Left colon (tissue), 2 donors: Measurements from ENCODE around the gene TWIST2. TPM values are rescaled to one million over a fixed set of nuclear protein-coding genes. Genes with fewer than 3 reads are reported as not detected.

Source experiments
- ATAC-seq: fragments of 200-7000 bp; cut with Tn5 transposase; one replicate; pipeline ENCODE4 v1.9.1; 2020; ENCODE audit warnings: mild to moderate bottlenecking, moderate library complexity
- DNase-seq, 2 donors: peaks; one replicate each; pipeline ENCODE4 v3.0.0-alpha.2; 2020
- intact Hi-C, 2 donors: fragments of 100-400 bp; cut with DNase I in 1 of 2; cut with micrococcal nuclease in 1 of 2; formaldehyde crosslinking; loops; one replicate each; pipeline versions ENCODE4 v1.11.2 to v1.14.0; 2022; cut with DNase I, micrococcal nuclease
- total RNA-seq, 2 donors: library from RNA; stranded (reverse); fragmentation: NEBNext Ultra II Directional; extraction: Animal tissue kit (Norgen Biotek cat#: 25700); gene quantifications; one replicate each; pipeline ENCODE4 v1.2.1, GENCODE V29; 2021
- donor health status: DM: no; HTN: no; CAD: no.
- donor health status: DM: yes; HTN: yes; CAD: no.

TWIST2 gene
- total RNA-seq, 2 donors from 2014 or later, result 1.7 to 4.2 TPM

DNA sequence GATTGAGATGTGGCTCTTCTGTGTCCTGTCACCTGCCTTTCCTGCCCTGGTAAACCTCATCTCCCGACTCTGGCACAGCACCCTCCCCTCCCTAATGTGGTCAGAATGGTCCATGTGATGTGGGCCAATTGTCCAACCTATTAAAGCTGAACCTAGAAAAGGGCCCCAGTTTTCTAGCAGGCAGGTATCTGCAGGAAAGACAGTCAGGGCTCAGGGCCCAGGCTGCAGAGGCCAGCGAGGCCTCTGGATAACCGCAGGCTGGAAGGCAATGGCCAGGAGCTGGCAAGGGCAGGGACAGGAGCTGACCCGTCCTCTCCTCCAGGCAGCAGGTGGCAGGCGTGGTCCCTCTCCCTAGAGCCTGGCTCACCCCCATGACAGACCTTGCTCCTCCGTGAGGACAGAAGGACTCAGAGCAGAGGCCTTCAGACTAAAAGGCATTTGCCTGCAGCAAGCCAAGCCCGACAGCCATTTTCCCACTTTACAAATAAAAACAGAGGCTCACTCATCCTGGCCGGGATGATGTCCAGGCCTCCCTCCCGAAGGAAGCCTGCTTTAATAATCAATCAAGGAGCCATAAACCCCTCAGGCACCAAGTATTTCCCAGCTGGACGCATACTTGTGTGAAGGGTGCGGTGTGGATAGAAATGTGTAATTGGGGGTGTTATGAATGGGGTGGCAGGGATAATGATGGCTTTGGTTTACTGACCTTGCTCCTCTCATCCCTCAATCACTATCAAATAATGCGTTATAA, 107.1 kb downstream of the TWIST2 start:
- intact Hi-C loops, result no loop called here
- no peak for DNase-seq
- no peak for ATAC-seq

DNA sequence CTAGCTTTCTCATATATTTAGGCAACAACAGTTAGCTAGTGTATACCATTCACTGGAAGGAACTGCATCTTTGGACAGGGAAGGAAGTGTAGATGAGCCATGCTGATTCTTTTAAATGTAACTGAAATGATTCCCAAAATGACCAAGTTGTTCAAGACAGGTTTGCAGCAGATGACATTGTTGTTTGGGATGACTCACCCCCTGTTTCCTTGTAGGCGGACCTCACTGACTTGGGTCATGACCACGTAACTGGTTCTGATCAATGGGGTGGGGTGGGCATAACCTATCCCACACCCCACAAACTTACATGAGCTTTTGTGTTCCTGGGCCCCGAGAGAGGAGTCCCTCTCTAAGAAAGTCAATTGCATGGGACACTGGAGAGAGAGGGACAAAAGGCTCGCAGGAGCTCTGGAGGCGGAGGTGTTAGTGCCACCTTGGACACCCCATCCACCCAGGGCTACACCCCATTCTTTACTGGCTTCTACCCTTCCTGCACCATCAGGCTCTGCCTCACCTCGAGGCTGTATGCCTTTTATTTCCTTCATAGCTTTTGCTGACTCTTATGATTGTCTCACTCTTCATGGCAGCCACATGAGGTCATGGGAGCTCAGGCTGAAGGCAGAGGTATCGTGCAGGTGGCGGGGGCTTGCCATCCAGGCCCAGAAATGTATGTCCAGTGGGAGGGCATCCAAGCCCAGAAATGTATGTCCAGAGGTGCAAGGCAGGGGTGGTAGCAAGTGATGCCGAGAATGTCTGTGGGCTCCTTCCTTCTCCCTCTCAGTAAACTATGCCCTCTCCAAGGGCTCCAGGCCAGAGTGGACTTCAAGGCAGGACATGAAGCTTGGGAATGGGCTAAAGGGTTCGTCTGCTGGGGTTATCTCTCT, 108.0 kb downstream of the TWIST2 start:
- ATAC-seq (no peak), DNase-seq (no peak)
- intact Hi-C loops, result no loop called here

DNA sequence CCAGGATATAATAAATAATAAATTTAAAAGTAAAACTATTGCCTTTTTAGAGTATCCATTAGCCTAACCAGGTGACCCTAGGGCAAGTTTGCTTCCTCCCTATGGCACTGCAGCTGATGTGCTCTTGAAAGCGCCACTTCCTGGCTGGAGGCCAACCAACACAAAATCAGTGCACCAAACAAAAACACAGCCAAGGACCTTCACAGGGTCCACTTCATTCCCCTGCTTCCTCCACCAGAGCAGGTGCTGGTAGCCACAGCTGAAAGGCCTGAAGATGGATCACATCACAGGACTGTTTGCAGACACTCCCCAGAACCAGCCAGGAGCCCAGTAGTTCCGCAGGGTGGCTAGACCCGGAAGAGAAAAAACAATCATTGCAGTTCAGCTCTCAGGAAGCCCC, 108.8 kb downstream of the TWIST2 start:
- ATAC-seq (no peak), DNase-seq (no peak)
- intact Hi-C loops, result no loop called here
